ENCODE data around the gene LRRC4B. TPM values are rescaled to one million over a fixed set of nuclear protein-coding genes. Genes with fewer than 3 reads are reported as not detected.
A peak's percentile ranks its signal among the peaks of the same experiment; 100 is the strongest.
"Not testable (repeated sequence)": the region's sequence is repeated elsewhere in the genome, so short reads cannot be mapped to it uniquely, and the experiment has no call there.

The LRRC4B gene
- total and polyA plus RNA-seq, 12 donors, result 0.42 to 3.0 (median 0.78) TPM

DNA sequence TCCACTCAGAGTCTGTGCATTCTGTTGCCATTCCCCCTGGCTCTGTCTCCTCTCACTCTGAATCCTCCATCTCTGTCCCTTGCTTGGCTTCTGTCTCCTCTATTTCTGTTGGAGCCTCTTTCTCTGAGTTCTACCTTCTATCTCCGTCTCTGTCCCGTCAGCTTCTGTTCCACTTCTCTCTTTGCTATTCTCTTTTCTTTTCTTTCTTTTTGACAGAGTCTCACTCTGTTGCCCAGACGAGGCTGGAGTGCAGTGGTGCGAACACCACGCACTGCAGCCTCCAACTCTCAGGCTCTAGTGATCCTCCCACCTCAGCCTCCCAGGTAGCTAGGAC is 33.8 kb upstream of the LRRC4B start:
- Histone ChIP-seq H3K27me3 (peaks cover 3 to 66% (median 48%) of the 10 kb centered on the region in 7 donors), H3K4me1 (no peaks in the 10 kb centered on the region), H3K27ac (no peak overlapping the region), H3K36me3 (no peaks in the 10 kb centered on the region), H3K4me3 (no peak overlapping the region), H3K9me3 (no peaks in the 10 kb centered on the region)
- ATAC-seq (no peak), DNase-seq (no peak)
- intact Hi-C loops (cut with DNase I), result no loop called here
- 74 to 85% methylated on average over 5 of the region's 5 CpGs for WGBS, 2 donors
- TF ChIP-seq, protein P1, sequence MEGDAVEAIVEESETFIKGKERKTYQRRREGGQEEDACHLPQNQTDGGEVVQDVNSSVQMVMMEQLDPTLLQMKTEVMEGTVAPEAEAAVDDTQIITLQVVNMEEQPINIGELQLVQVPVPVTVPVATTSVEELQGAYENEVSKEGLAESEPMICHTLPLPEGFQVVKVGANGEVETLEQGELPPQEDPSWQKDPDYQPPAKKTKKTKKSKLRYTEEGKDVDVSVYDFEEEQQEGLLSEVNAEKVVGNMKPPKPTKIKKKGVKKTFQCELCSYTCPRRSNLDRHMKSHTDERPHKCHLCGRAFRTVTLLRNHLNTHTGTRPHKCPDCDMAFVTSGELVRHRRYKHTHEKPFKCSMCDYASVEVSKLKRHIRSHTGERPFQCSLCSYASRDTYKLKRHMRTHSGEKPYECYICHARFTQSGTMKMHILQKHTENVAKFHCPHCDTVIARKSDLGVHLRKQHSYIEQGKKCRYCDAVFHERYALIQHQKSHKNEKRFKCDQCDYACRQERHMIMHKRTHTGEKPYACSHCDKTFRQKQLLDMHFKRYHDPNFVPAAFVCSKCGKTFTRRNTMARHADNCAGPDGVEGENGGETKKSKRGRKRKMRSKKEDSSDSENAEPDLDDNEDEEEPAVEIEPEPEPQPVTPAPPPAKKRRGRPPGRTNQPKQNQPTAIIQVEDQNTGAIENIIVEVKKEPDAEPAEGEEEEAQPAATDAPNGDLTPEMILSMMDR (IDR thresholded peaks at IDR 0.05), result no peak

DNA sequence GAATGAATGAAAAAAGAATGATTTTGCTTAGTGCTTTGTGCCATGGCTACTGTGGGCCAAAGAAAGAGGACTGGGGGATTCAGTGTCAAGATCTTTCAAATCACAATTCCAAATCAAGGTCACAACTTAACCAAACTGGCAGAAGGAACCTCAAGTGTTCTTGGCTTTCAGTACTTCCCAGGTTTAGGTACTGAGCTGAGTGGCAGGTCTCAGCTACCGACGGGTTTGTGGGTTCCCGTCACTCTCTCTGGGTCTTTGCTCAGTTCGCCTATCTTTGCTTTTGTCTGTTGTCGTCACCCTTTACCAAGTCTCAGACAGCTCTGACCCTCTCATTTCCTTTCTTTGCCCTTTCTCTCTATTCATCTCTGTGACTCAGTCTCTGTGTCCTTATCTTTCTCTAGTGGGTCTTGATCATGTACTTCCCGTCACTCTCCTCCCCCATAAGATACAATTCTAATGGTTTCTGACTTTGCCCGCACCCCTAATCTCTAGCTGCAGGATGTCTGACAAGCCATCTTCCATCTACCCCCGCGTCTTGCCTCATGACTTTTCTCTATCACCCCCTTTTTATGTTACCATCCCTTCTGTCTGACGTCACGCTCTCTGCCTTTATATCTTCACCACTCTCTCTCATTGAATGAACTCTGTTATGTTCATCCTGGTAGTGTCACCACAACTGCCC is 33.3 kb upstream of the LRRC4B start:
- H3K36me3 ChIP-seq, result no peaks in the 10 kb centered on the region
- H3K4me1 ChIP-seq, result no peaks in the 10 kb centered on the region
- DNase-seq (no peak), ATAC-seq (peak in 1 of 8 donors; percentile 29)
- no peak overlapping the region for H3K27ac ChIP-seq
- WGBS, 2 donors, result 20 to 28% methylated on average over 11 of the region's 11 CpGs
- no peak overlapping the region for H3K4me3 ChIP-seq
- peaks cover 3 to 61% (median 43%) of the 10 kb centered on the region in 7 donors for H3K27me3 ChIP-seq
- no peaks in the 10 kb centered on the region for H3K9me3 ChIP-seq
- TF ChIP-seq, protein P1 (IDR thresholded peaks at IDR 0.05), result no peak
- intact Hi-C loops (cut with DNase I), result no loop called here

GRCh38 chr19:50599427-50599826 is 31.2 kb upstream of the LRRC4B start:
- DNase-seq, result no peak
- TF ChIP-seq, protein P1 (IDR thresholded peaks at IDR 0.05), result no peak
- Histone ChIP-seq H3K9me3 (no peaks in the 10 kb centered on the region), H3K4me1 (no peaks in the 10 kb centered on the region), H3K36me3 (no peaks in the 10 kb centered on the region), H3K27me3 (peaks cover 3 to 68% (median 35%) of the 10 kb centered on the region in 7 donors), H3K4me3 (no peak overlapping the region), H3K27ac (no peak overlapping the region)
- ATAC-seq, result no peak
- WGBS, 2 donors, result 80 to 84% methylated on average over 9 of the region's 9 CpGs
- intact Hi-C loops (cut with DNase I), result no loop called here

- Histone ChIP-seq H3K36me3 (no peaks in the 10 kb centered on the region), H3K4me1 (no peaks in the 10 kb centered on the region), H3K4me3 (no peak overlapping the region), H3K9me3 (no peaks in the 10 kb centered on the region), H3K27ac (no peak overlapping the region), H3K27me3 (peaks cover 0 to 34% (median 15%) of the 10 kb centered on the region in 7 donors)
- ATAC-seq (no peak), DNase-seq (no peak)
- TF ChIP-seq, protein P1 (IDR thresholded peaks at IDR 0.05), result no peak
- intact Hi-C loops (cut with DNase I), result no loop called here
- WGBS, 2 donors, result 58 to 70% methylated on average over 3 of the region's 3 CpGs
These were observed 22.0 kb upstream of the LRRC4B start for GRCh38 chr19:50590191-50590590.

DNA sequence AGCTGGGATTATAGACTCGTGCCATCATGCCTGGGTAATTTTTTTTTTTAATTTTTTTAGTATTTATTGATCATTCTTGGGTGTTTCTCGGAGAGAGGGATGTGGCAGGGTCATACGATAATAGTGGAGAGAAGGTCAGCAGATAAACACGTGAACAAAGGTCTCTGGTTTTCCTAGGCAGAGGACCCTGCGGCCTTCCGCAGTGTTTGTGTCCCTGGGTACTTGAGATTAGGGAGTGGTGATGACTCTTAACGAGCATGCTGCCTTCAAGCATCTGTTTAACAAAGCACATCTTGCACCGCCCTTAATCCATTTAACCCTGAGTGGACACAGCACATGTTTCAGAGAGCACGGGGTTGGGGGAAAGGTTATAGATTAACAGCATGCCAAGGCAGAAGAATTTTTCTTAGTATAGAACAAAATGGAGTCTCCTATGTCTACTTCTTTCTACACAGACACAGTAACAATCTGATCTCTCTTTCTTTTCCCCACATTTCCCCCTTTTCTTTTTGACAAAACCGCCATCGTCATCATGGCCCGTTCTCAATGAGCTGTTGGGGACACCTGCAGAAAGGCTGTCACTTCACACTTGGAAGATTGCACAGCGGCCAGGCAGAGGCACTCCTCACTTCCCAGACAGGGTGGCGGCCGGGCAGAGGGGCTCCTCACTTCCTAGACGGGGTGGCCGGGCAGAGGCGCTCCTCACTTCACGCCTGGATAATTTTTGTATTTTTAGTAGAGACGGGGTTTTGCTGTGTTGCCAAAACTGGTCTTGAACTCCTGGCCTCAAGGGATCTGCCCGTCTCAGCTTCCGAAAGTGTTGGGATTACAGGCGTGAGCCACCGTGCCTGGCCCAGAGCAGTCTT is 13.8 kb upstream of the LRRC4B start:
- H3K27ac ChIP-seq; DNase-seq; H3K9me3 ChIP-seq; H3K36me3 ChIP-seq; H3K4me3 ChIP-seq; ATAC-seq; intact Hi-C loops (cut with DNase I); H3K4me1 ChIP-seq: not testable (repeated sequence)
- H3K27me3 ChIP-seq, result peaks cover 0 to 29% (median 13%) of the 10 kb centered on the region in 7 donors
- 80 to 84% methylated on average over 21 to 22 of the region's 24 CpGs for WGBS, 2 donors
